Stomach (tissue), 4 donors: Measurements from ENCODE around the gene SCAMP4.

ENCODE experiments used
- CTCF ChIP-seq, 7 experiments: fragments of 450-650 bp in 4 of 7; fragments of 200-600 bp in 3 of 7; sonication (generic) in 3 of 7; IDR thresholded peaks; one replicate each; pipeline ENCODE4 v1.5.1; 2016 to 2019; ENCODE audit warnings: antibody characterized with exemption in 7 of 7, control low read depth in 2 of 7, mild to moderate bottlenecking in 1 of 7
- POLR2AphosphoS5 ChIP-seq, 3 donors: sonication (generic); formaldehyde crosslinking; IDR thresholded peaks; one replicate each; pipeline ENCODE4 v1.6.1; 2016; ENCODE audit warnings: antibody characterized with exemption in 3 of 3

- TF ChIP-seq CTCF (IDR thresholded peaks at IDR 0.05), result no peak
- no peak for TF ChIP-seq POLR2AphosphoS5 (IDR thresholded peaks at IDR 0.05)
Observed at GRCh38 chr19:1954532-1954933, 49.3 kb downstream of the SCAMP4 start.
